Glutamatergic neuron (in vitro differentiated cells): ENCODE results near the gene TACR1. TPM values are rescaled to one million over a fixed set of nuclear protein-coding genes. Genes with fewer than 3 reads are reported as not detected.

ENCODE experiments used
- DNase-seq: peaks from one replicate; pipeline ENCODE4 v3.0.0; 2022
- H3K27ac Mint-ChIP-seq: one replicate; pipeline ENCODE4 v1.8.0; 2020; ENCODE audit warnings: mild to moderate bottlenecking, mixed read lengths, inconsistent platforms; ENCODE audit not compliant: unreplicated experiment
- H3K27me3 Mint-ChIP-seq: one replicate; pipeline ENCODE4 v1.8.0; 2020; ENCODE audit warnings: mild to moderate bottlenecking, moderate library complexity, mixed read lengths, inconsistent platforms; ENCODE audit not compliant: unreplicated experiment
- H3K36me3 Mint-ChIP-seq: one replicate; pipeline ENCODE4 v1.8.0; 2020; ENCODE audit warnings: mild to moderate bottlenecking, mixed read lengths, inconsistent platforms; ENCODE audit not compliant: unreplicated experiment
- H3K4me1 Mint-ChIP-seq: one replicate; pipeline ENCODE4 v1.8.0; 2020; ENCODE audit warnings: mild to moderate bottlenecking, low read depth, mixed read lengths, inconsistent platforms; ENCODE audit not compliant: unreplicated experiment
- H3K4me3 Mint-ChIP-seq: one replicate; pipeline ENCODE4 v1.8.0; 2020; ENCODE audit warnings: mild to moderate bottlenecking, mixed read lengths, inconsistent platforms; ENCODE audit not compliant: unreplicated experiment
- H3K9me3 Mint-ChIP-seq: one replicate; pipeline ENCODE4 v1.8.0; 2020; ENCODE audit warnings: mild to moderate bottlenecking, moderate library complexity, mixed read lengths, inconsistent platforms; ENCODE audit not compliant: unreplicated experiment
- total RNA-seq: library from RNA; stranded (reverse); fragmentation: NEBNext Ultra II Directional; extraction: Animal tissue kit (Norgen Biotek cat#: 25700); gene quantifications from one replicate; pipeline ENCODE4 v1.2.1, GENCODE V29; 2021; ENCODE audit not compliant: unreplicated experiment
- TF ChIP-seq, protein P1 (sequence below): fragments of 200-600 bp; sonication (generic); IDR thresholded peaks from one replicate; pipeline ENCODE4 v1.5.0; 2021; ENCODE audit not compliant: partially characterized antibody, unreplicated experiment

TACR1 gene
- total RNA-seq, 1 donor from 2014 or later = 0.17 TPM

DNA sequence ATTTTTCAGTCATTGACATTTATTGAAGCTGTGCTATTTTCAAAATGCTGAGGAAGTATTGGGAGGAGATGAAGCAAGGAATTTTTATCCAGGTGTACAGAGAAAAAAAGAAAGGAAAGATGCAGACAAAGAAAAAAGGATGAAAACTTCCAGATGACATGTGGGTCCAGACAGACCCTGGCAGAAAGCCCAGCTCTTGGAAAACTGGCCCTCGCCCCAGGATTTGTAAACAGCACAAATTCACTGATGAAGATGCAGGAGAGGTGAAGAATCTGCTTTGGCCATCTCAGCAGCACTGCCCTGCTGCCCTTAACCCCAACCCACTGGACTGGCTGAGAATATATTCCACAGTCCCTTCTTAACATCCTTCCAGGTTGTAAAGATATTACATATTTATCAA is 12.5 kb downstream of the TACR1 start:
- Mint-ChIP-seq H3K27me3 (peaks cover 2% of the 10 kb centered on the region), H3K4me3 (no peak overlapping the region), H3K9me3 (no peaks in the 10 kb centered on the region), H3K36me3 (no peaks in the 10 kb centered on the region), H3K27ac (no peak overlapping the region), H3K4me1 (peaks cover 1% of the 10 kb centered on the region)
- no peak for DNase-seq
- TF ChIP-seq, protein P1, sequence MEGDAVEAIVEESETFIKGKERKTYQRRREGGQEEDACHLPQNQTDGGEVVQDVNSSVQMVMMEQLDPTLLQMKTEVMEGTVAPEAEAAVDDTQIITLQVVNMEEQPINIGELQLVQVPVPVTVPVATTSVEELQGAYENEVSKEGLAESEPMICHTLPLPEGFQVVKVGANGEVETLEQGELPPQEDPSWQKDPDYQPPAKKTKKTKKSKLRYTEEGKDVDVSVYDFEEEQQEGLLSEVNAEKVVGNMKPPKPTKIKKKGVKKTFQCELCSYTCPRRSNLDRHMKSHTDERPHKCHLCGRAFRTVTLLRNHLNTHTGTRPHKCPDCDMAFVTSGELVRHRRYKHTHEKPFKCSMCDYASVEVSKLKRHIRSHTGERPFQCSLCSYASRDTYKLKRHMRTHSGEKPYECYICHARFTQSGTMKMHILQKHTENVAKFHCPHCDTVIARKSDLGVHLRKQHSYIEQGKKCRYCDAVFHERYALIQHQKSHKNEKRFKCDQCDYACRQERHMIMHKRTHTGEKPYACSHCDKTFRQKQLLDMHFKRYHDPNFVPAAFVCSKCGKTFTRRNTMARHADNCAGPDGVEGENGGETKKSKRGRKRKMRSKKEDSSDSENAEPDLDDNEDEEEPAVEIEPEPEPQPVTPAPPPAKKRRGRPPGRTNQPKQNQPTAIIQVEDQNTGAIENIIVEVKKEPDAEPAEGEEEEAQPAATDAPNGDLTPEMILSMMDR = no peak

DNA sequence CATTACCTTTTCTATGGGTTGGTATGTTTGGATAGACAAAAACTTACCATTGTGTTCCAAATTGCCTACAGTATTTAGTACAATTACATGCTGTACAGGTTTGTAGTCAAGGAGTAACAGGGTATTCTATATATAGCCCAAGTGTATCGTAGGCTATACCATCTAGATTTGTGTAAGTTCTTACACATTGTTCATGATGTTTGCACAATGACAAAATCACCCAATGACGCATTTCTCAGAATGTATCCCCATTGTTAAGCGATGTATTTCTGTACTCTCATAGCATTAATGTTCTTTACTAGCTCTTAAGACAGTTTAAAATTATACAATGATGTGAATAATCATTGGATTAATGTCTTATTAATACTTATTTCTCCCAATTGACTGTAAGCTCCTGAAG is 16.7 kb downstream of the TACR1 start:
- no peak for DNase-seq
- H3K27ac Mint-ChIP-seq = no peak overlapping the region
- TF ChIP-seq, protein P1 = no peak
- H3K4me3 Mint-ChIP-seq = no peak overlapping the region
- H3K27me3 Mint-ChIP-seq = peaks cover 2% of the 10 kb centered on the region
- peaks cover 5% of the 10 kb centered on the region for H3K4me1 Mint-ChIP-seq
- H3K9me3 Mint-ChIP-seq = no peaks in the 10 kb centered on the region
- no peaks in the 10 kb centered on the region for H3K36me3 Mint-ChIP-seq

DNA sequence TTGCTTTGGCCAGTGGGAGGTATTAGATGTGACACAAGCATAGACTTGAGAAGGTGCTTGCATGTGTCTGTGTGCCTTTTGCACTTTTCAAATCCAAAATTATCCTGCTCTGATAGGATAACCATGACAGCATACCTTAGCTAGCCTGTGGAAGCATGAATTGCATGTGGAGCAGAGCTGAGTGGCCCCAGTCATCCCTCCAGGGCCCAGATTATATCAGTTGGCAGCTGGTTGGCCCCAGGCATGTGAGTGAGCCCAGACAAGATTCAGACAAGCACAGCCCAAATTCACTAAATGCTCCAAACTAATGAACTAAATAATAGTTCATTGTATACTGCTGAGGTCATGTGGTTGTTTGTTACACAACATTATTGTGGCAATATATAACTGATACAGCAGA is 18.8 kb downstream of the TACR1 start:
- Mint-ChIP-seq H3K4me1 (peaks cover 7% of the 10 kb centered on the region), H3K27ac (no peak overlapping the region), H3K9me3 (no peaks in the 10 kb centered on the region), H3K4me3 (no peak overlapping the region), H3K36me3 (no peaks in the 10 kb centered on the region), H3K27me3 (peaks cover 2% of the 10 kb centered on the region)
- DNase-seq = no peak
- TF ChIP-seq, protein P1 = no peak

DNA sequence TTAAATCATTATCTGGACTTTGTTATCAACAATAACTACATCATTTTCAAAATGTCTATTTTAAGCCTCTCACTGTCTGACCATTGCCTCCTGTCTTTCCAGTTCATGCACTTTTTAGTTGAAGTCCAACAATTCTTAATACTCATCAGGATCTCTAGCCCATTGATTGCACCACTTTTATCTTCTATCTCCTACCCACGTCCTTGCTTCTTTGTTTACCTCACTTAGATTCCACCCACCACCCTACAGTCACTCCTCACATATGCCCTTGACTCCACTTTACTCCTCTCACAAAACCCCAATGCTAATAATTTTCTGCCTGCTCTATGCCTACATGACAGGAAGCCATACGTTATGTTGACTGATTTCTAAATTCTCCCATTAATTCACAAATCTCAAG is 21.9 kb downstream of the TACR1 start:
- Mint-ChIP-seq H3K27ac (no peak overlapping the region), H3K4me3 (no peak overlapping the region), H3K4me1 (peaks cover 12% of the 10 kb centered on the region), H3K9me3 (no peaks in the 10 kb centered on the region), H3K36me3 (no peaks in the 10 kb centered on the region), H3K27me3 (peaks cover 2% of the 10 kb centered on the region)
- DNase-seq = no peak
- TF ChIP-seq, protein P1 = no peak

DNA sequence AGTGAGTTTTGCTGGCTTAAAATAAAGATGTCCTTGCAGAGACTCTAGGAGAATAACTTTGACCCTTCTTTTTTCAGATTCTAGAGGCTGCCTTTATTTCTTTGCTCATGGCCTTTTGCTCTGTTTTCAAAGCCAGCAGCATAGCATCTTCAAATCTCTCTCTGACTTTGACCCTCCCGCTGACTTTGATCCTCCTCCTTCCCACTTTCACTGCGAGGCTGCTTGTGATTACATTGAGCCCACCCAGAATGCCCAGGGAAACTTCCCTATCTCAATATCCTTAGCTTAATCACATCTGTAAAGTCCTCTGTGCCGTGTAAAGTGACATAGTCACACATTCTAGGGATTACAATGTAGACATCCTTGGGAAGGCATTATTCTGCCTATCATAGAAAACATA is 23.9 kb downstream of the TACR1 start:
- TF ChIP-seq, protein P1 = no peak
- Mint-ChIP-seq H3K27me3 (no peaks in the 10 kb centered on the region), H3K27ac (no peak overlapping the region), H3K4me1 (peaks cover 9% of the 10 kb centered on the region), H3K36me3 (peaks cover 3% of the 10 kb centered on the region), H3K9me3 (no peaks in the 10 kb centered on the region), H3K4me3 (no peak overlapping the region)
- no peak for DNase-seq
